Nucleus accumbens (tissue), 56 donors: ENCODE data around the gene GPC3.
A peak's percentile ranks its signal among the peaks of the same experiment; 100 is the strongest.
"Not testable (repeated sequence)": the region's sequence is repeated elsewhere in the genome, so short reads cannot be mapped to it uniquely, and the experiment has no call there.

Experiments used
- DNase-seq, 56 donors: peaks; one replicate each; lab custom pipeline; 2025; lab: John Stamatoyannopoulos, UW

GPC3 gene

DNA sequence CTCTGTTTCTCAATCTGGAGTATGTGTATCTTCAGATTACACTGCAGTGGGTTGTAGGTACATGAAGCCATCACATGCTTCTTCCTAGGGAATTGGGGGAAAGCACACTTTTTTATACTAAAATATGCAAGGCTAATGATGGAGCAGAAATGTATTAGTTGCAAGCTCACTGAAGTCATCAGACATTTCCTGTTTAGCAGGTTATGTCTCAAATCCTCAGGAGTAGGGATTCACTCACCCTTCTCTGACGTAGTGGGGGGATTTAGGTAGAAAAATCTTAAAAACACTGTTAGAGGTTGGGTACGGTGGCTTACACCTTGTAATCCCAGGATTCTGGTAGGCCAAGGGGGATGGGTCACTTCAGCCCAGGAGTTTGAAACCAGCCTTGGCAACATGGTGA is 441.7 kb downstream of the GPC3 start:
- DNase-seq, result no peak

DNA sequence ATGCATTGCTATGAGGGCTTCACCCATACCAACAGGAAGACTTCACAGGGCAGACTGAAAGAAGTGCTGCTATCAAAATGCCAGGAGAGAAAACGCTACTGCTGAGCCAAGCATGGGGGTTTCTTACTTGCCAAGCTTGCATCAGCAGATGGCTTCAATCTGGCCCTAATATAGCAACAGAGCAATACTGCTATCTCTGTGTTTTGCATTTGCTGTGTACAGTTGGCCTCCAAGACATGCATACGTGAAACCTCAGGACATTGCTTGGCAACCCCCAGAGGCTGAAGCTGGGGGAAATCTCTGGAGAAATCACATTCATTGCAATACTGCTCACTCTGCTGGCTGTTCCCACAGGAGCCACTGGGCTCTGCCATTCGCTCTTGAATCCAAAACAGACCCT is 442.9 kb downstream of the GPC3 start:
- DNase-seq, result no peak

DNA sequence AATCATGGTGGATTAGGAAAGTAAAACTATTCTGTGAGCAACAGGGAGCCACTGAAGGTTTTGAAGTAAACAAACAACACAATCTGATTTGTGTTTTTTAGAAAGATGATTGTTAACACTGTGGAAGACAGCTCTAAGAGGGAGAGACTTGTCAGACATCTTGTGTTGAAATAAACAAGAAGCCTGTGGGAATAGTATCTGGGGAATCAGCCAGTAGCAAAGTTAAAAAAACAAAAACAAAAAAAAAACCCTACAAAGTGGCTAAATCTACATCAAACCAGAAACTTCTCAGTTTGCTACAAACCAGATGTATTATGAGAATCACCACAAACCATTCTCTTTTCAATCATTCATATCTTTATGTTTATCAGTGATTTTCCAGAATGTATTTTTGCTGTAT is 444.4 kb downstream of the GPC3 start:
- no peak for DNase-seq

- no peak for DNase-seq
Measured at GRCh38 chrX:133538148-133538547, 447.2 kb downstream of the GPC3 start.

DNA sequence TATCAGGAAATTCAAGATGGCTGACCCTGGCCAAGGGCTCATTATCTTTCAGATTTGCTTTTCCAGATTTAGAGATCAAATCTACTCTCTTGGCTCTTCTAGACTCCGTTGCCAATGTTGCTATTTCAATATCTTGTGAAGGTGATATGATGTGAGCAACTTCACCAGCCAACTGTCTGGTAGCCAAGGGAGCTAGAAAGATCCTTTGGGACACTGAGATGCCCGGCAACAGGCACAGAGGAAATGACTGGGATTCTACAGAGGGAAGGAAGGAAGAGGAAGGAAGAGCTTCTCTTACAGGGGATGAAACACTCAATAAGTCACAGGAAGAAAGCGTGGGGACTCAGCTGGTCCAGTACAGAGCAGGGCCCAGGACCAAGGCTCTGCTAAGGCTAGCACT is 448.3 kb downstream of the GPC3 start:
- DNase-seq, result no peak

- no peak for DNase-seq
Measured at GRCh38 chrX:133535066-133535465, 450.3 kb downstream of the GPC3 start.

GRCh38 chrX:133534172-133534571 is 451.2 kb downstream of the GPC3 start:
- DNase-seq, result no peak

DNA sequence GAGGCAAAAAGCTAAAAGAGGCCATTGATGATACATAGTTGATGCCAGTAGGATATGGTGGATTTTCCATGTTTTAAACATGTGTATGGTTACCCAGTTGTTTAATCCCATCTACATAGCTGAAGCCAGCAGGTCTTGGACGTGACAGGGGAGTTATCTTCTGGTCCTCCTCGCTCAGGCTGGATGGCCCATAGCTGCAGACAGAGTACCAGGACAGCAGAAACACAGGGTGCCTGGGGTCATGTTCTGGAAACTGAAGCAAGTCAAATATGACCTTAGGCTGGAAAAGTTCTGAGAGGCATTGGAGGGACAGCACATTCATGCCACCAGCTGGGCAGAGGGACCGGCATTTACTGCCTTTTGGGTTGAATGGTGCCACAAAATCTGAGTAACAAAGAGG is 452.1 kb downstream of the GPC3 start:
- DNase-seq, result no peak

GRCh38 chrX:133530960-133531359 is 454.4 kb downstream of the GPC3 start:
- DNase-seq, result no peak

DNA sequence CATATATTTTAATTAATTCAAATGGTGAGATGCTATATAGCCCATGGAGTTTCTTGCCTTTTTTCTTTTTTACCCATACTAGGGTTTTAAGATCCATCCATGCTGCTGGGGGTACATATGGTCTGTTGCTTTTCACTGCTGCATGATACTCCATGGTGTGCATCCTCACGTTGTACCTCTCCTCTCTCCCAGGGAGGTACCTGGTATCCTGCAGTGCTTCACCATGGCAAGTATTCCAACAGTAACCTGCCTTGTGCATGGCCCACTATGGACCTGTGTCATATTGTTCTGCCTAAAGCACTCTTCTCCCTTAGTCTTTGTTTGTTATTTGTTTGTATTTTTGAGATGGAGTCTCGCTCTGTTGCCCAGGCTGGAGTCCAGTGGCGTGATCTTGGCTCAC is 455.8 kb downstream of the GPC3 start:
- no peak for DNase-seq

DNA sequence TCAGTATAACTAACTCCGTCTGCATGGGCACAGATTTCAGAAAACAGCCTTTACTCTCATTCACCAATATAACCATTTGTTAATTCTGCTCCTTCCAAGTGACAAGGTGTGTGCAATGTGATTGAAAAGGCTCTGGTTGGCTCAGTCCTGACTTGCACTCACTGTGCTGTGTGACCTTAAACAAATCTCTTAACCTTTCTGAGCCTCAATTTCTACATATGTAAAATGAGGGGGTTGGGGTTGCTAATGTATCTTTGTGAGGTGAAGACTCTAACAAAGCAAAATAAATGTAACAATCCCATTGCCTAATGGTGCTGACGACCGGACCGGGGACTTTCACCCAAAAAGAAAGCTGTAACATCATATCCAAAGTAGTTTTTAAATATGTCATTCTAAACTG is 457.6 kb downstream of the GPC3 start:
- no peak for DNase-seq

GRCh38 chrX:133527415-133527814 is 458.0 kb downstream of the GPC3 start:
- no peak for DNase-seq

DNA sequence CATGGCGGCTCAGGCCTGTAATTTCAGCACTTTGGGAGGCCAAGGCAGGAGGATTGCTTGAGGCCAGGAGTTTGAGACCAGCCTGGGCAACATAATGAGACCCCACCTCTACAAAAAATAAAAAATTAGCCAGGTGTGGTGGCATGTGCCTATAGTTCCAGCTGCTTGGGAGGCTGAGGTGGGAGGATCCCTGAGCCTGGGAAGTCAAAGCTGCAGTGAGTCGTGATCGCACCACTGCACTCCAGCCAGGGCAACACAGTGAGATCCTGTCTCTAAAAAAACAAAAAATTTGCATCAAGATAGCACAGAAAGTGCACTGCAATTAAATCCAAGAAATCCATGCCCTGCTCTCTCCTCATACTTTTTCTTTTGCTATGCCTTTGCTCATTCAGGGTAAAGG is 458.6 kb downstream of the GPC3 start:
- DNase-seq, result not testable (repeated sequence)

- no peak for DNase-seq
Measured at GRCh38 chrX:133523526-133523925, 461.9 kb downstream of the GPC3 start.

DNA sequence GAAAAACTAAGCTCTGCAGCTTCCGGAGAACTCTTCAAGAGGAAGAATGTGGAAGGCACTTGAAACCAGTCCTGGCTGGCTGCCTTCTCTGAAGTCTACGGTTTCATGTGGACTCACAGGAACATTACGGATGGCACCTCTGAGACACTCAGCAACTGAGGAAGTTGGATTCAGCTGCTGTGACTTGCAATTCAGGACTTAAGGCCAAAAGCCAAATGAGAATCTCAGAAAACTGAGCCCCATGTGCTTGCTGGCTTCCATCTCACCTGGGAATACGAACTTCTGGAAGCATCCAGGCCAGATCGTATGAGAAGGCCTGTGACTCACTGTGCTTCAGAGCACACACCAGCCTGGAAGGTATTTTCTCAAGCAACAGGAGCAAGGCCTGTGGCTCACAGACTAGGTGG is 462.3 kb downstream of the GPC3 start:
- DNase-seq, result no peak

- no peak for DNase-seq
Measured at GRCh38 chrX:133516686-133517085, 468.7 kb downstream of the GPC3 start.

GRCh38 chrX:133514486-133514885 is 470.9 kb downstream of the GPC3 start:
- no peak for DNase-seq

- no peak for DNase-seq
Measured at GRCh38 chrX:133513123-133513522, 472.3 kb downstream of the GPC3 start.

DNA sequence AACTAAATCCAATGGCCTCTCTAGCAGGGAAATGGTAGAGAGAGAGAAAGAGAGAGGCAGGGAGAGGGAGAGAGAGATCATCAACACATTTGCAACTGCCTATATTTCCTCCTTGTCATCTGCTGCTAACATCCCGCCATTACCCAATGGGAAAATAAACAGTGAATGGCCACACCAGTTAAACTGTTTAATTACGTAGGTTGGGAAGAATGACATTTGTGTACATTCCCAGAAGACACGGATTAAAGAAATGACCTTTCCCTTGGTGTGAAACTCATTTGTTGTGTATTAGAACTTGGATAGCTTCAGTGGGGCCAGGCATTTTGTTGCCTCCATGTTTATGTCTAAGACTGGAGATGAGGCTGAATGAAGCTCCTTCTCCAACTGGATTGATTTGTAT is 474.4 kb downstream of the GPC3 start:
- DNase-seq, result no peak

- no peak for DNase-seq
Measured at GRCh38 chrX:133497356-133497755, 488.0 kb downstream of the GPC3 start.

DNA sequence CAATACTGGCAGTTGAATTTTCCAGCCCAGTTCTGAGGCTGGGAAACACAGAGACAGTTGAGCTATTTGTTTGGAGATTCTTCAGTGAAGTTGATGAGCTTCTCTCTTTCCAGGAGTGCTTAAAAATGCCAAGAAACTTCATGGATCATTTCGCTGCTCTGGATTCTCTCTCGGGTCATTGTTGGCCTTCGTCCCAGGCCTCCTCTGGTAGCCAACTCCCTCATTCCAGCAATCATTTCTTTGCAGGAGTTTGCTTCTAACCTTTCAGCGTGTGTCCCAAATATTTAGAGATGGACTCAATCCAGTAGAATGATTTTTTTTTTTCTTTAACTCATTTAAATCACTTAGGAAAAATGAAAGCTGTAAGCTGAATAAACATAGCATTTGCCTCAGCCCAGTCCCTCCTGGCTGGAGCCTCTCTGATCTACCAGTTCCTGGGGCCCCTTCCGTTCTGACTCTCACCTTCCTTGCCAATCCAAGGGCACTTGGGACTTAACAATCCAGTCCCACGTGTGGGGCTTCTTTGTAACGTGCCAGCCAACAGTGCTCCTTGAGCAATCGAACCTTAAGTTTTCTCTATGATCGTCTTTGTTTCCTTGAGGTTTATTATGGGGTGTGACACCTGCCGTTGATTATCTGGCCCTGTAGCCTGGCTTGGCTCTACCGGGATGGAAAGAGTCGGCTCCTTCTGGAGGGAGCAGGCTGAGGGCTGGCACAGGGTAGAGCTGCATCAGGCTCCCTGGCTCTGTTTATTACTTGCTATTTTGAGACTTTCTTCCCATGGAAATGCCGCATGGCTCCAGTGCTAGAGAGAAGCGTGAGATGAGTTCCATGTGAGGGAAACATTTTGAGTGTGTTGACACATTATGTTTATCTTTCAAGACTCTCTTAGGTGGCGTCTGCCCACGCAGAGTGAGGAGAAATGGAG is 489.7 kb downstream of the GPC3 start:
- DNase-seq, result peak in 9 of 56 donors; percentile 0 to 8 (median 1)

- DNase-seq, result no peak
Measured at GRCh38 chrX:133493366-133493765, 492.0 kb downstream of the GPC3 start.

- no peak for DNase-seq
Measured at GRCh38 chrX:133490955-133491354, 494.4 kb downstream of the GPC3 start.
